ENCODE measurements around the gene TEX9. TPM values are rescaled to one million over a fixed set of nuclear protein-coding genes. Genes with fewer than 3 reads are reported as not detected.
"Not testable (repeated sequence)": the region's sequence is repeated elsewhere in the genome, so short reads cannot be mapped to it uniquely, and the experiment has no call there.

TEX9 gene
- total RNA-seq, 1 experiment from 2014 or later, result 6.6 TPM

GRCh38 chr15:56361987-56362386 lies 3.2 kb upstream of the TEX9 start:
- DNase-seq (ENCODE audit: extremely low read depth, low read depth), result no peak

- DNase-seq (ENCODE audit: extremely low read depth, low read depth), result no peak
These were observed 985 bp downstream of the TEX9 start for GRCh38 chr15:56366211-56366610.

- no peak for DNase-seq (ENCODE audit: extremely low read depth, low read depth)
These were observed 1.9 kb downstream of the TEX9 start for GRCh38 chr15:56367156-56367555.

- DNase-seq (ENCODE audit: extremely low read depth, low read depth), result no peak
These were observed 4.0 kb downstream of the TEX9 start for GRCh38 chr15:56369234-56369633.

GRCh38 chr15:56371495-56372147 lies 6.4 kb downstream of the TEX9 start:
- DNase-seq (ENCODE audit: extremely low read depth, low read depth), result no peak

GRCh38 chr15:56374693-56375092 lies 9.5 kb downstream of the TEX9 start:
- not testable (repeated sequence) for DNase-seq (ENCODE audit: extremely low read depth, low read depth)

- not testable (repeated sequence) for DNase-seq (ENCODE audit: extremely low read depth, low read depth)
These were observed 12.6 kb downstream of the TEX9 start for GRCh38 chr15:56377822-56378221.

GRCh38 chr15:56383010-56383409 lies 17.8 kb downstream of the TEX9 start:
- no peak for DNase-seq (ENCODE audit: extremely low read depth, low read depth)

GRCh38 chr15:56385908-56386307 lies 20.7 kb downstream of the TEX9 start:
- no peak for DNase-seq (ENCODE audit: extremely low read depth, low read depth)

GRCh38 chr15:56390739-56391267 lies 25.6 kb downstream of the TEX9 start:
- DNase-seq (ENCODE audit: extremely low read depth, low read depth), result no peak

GRCh38 chr15:56393277-56393676 lies 28.1 kb downstream of the TEX9 start:
- DNase-seq (ENCODE audit: extremely low read depth, low read depth), result no peak

- no peak for DNase-seq (ENCODE audit: extremely low read depth, low read depth)
These were observed 29.7 kb downstream of the TEX9 start for GRCh38 chr15:56394909-56395308.

- not testable (repeated sequence) for DNase-seq (ENCODE audit: extremely low read depth, low read depth)
These were observed 32.1 kb downstream of the TEX9 start for GRCh38 chr15:56397325-56397724.

- DNase-seq (ENCODE audit: extremely low read depth, low read depth), result not testable (repeated sequence)
These were observed 34.0 kb downstream of the TEX9 start for GRCh38 chr15:56399209-56399608.

- DNase-seq (ENCODE audit: extremely low read depth, low read depth), result no peak
These were observed 45.5 kb downstream of the TEX9 start for GRCh38 chr15:56410721-56411120.

GRCh38 chr15:56411122-56411749 lies 46.0 kb downstream of the TEX9 start:
- no peak for DNase-seq (ENCODE audit: extremely low read depth, low read depth)

- DNase-seq (ENCODE audit: extremely low read depth, low read depth), result not testable (repeated sequence)
These were observed 48.0 kb downstream of the TEX9 start for GRCh38 chr15:56413114-56413733.

- no peak for DNase-seq (ENCODE audit: extremely low read depth, low read depth)
These were observed 60.0 kb downstream of the TEX9 start for GRCh38 chr15:56425276-56425675.

- no peak for DNase-seq (ENCODE audit: extremely low read depth, low read depth)
These were observed 60.8 kb downstream of the TEX9 start for GRCh38 chr15:56425976-56426375.

GRCh38 chr15:56428821-56429458 lies 63.7 kb downstream of the TEX9 start:
- peak; percentile 27 for DNase-seq (ENCODE audit: extremely low read depth, low read depth)

GRCh38 chr15:56432304-56432703 lies 67.1 kb downstream of the TEX9 start:
- no peak for DNase-seq (ENCODE audit: extremely low read depth, low read depth)

Measured in NCI-H460 (cell line).